DND-41 (cell line): ENCODE results near the gene OTOP3.

Experiments used
- ATAC-seq: fragments of 200-7000 bp; cut with Tn5 transposase; 3 replicates; pipeline ENCODE4 v1.9.1; 2021; ENCODE audit warnings: low read depth; ENCODE audit not compliant: insufficient read depth
- DNase-seq: peaks from one replicate; pipeline ENCODE4 v3.0.0-alpha.2; 2020
- H2AFZ ChIP-seq: 2 replicates; pipeline ENCODE4 v1.6.0; 2012; ENCODE audit warnings: low read depth, low read length
- H3K27ac ChIP-seq: 2 replicates; pipeline ENCODE4 v1.5.1; 2012; ENCODE audit warnings: low read length, inconsistent platforms
- H3K27me3 ChIP-seq: fragments of 200-600 bp; sonication (generic); 2 replicates; pipeline ENCODE4 v1.6.0; 2012; ENCODE audit warnings: low read length, mild to moderate bottlenecking, inconsistent platforms; ENCODE audit not compliant: insufficient read depth, poor library complexity
- H3K36me3 ChIP-seq: 2 replicates; pipeline ENCODE4 v1.5.1; 2012; ENCODE audit warnings: low read length, inconsistent platforms; ENCODE audit not compliant: insufficient read depth
- H3K4me1 ChIP-seq: 2 replicates; pipeline ENCODE4 v1.5.1; 2012; ENCODE audit warnings: mild to moderate bottlenecking, low read length; ENCODE audit not compliant: insufficient read depth
- H3K4me2 ChIP-seq: 2 replicates; pipeline ENCODE4 v1.6.0; 2012; ENCODE audit warnings: mild to moderate bottlenecking, moderate library complexity, low read length, inconsistent platforms; ENCODE audit not compliant: insufficient read depth
- H3K4me3 ChIP-seq, 2 experiments: fragments of 200-600 bp in 1 of 2; shearing (Covaris generic) in 1 of 2; 2 replicates each; pipeline ENCODE4 v1.5.1; 2012 to 2016; ENCODE audit warnings: inconsistent platforms in 2 of 2, low read length in 2 of 2, mild to moderate bottlenecking in 2 of 2, low read depth in 1 of 2, moderate library complexity in 1 of 2
- H3K79me2 ChIP-seq: 2 replicates; pipeline ENCODE4 v1.6.0; 2012; ENCODE audit warnings: low read length, inconsistent platforms; ENCODE audit not compliant: insufficient read depth
- H3K9ac ChIP-seq: 2 replicates; pipeline ENCODE4 v1.6.0; 2012; ENCODE audit warnings: low read depth, mild to moderate bottlenecking, inconsistent platforms, low read length, moderate library complexity
- H3K9me3 ChIP-seq: 2 replicates; pipeline ENCODE4 v1.5.1; 2012; ENCODE audit warnings: low read length, moderate library complexity, mild to moderate bottlenecking, inconsistent platforms; ENCODE audit not compliant: insufficient read depth, severe bottlenecking
- H4K20me1 ChIP-seq: 2 replicates; pipeline ENCODE4 v1.6.0; 2012; ENCODE audit warnings: low read length; ENCODE audit not compliant: insufficient read depth
- EZH2 ChIP-seq: IDR thresholded peaks from 3 replicates; pipeline ENCODE4 v1.6.1; 2012; ENCODE audit warnings: borderline replicate concordance, low read depth, mild to moderate bottlenecking, moderate library complexity, low read length, inconsistent platforms; ENCODE audit not compliant: severe bottlenecking
- TF ChIP-seq, protein P1 (sequence below): IDR thresholded peaks from 2 replicates; pipeline ENCODE4 v1.5.1; 2012; ENCODE audit warnings: borderline replicate concordance, low read length, moderate library complexity, mild to moderate bottlenecking; ENCODE audit not compliant: poor library complexity, severe bottlenecking; ENCODE audit errors: extremely low read depth

Gene OTOP3

DNA sequence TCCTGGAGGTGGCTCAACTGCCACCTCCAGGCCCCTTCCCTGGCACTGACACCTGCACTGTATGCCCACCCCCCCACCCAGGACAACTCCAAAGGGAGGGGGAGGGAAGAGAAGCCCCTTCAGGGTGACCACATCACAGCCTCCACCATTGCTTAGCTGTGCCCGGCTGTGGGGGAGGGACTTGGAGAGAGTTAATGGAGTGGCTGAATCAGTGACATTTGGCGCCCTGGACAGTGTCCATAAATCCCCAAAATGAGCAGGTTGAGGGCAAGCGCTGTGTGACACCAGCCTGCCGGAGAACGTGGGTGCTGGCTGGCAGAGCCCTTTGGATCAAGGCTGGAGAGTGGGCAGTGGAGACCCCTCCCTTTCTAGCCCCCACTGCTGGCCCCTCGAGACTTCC is 13.5 kb upstream of the OTOP3 start:
- Histone ChIP-seq H3K27me3 (peaks cover 12% of the 10 kb centered on the region), H3K4me1 (no peaks in the 10 kb centered on the region), H3K4me2 (no peak overlapping the region), H2AFZ (no peak overlapping the region), H3K9ac (no peak overlapping the region), H3K79me2 (no peaks in the 10 kb centered on the region), H4K20me1 (no peaks in the 10 kb centered on the region; the same call in 1 of the 2 replicates), H3K9me3 (no peaks in the 10 kb centered on the region), H3K27ac (no peak overlapping the region), H3K36me3 (no peaks in the 10 kb centered on the region), H3K4me3 (no peak overlapping the region)
- DNase-seq (no peak), ATAC-seq (no peak)
- TF ChIP-seq, protein P1, sequence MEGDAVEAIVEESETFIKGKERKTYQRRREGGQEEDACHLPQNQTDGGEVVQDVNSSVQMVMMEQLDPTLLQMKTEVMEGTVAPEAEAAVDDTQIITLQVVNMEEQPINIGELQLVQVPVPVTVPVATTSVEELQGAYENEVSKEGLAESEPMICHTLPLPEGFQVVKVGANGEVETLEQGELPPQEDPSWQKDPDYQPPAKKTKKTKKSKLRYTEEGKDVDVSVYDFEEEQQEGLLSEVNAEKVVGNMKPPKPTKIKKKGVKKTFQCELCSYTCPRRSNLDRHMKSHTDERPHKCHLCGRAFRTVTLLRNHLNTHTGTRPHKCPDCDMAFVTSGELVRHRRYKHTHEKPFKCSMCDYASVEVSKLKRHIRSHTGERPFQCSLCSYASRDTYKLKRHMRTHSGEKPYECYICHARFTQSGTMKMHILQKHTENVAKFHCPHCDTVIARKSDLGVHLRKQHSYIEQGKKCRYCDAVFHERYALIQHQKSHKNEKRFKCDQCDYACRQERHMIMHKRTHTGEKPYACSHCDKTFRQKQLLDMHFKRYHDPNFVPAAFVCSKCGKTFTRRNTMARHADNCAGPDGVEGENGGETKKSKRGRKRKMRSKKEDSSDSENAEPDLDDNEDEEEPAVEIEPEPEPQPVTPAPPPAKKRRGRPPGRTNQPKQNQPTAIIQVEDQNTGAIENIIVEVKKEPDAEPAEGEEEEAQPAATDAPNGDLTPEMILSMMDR, result no peak
- no peak for TF ChIP-seq EZH2

DNA sequence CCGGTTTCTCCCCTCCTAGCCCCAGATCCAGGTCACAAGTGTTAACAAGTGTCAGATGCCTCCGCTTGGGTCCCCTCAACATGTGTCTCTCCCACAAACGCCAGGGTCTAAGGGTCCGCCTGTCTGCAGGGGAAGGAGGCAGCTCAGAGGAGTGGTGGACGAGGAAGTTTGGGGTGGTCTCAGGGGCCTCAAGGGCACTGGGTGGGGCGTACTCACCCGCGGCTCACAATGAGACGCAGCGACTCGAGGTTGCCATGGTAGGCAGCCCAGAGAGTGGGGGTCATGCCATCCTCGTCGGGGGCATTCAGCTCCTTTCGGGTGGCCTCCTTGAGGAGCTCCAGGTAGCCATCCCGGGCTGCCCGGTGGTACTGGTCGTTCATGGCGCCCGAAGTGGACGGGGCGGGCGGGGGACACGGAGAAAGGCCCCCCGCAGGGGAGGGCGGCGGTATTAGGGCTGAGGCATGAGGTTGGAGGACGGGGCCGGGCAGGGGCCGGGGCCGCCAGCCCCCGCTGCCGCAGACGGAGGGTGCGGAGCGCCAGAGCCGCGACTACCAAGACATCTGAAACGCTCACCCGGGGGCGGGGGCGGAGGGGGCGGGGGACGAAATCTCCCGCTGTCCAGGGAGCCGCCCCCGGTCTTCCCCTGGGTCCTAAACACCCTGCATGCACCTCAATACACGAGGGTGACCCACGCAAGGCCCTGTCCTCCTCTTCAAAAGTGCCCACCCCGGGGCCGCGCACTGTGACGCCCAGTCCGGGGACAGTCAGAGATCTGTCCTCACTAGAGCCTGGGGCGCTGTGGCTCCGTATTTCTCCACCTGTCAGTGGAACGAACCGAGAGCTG is 12.8 kb upstream of the OTOP3 start, which contains the start of gene USH1G:
Gene USH1G (minus strand): TSS at position 562 of the 844 bp plus-strand sequence. CDS start 182 bp downstream, at position 380.
- no peak within 1 kb of the TSS for H2AFZ ChIP-seq
- H3K9ac ChIP-seq, result no peak within 1 kb of the TSS
- H3K27ac ChIP-seq, result no peak within 1 kb of the TSS
- H3K4me2 ChIP-seq, result no peak within 1 kb of the TSS
- H3K4me3 ChIP-seq, result no peak within 1 kb of the TSS
- DNase-seq (peak; percentile 15), ATAC-seq (peak; percentile 55; the same call in 2 of the 3 replicates)
- peaks cover 19% of the 10 kb centered on the region for H3K27me3 ChIP-seq
- no peaks in the 10 kb centered on the region for H3K79me2 ChIP-seq
- TF ChIP-seq, protein P1, result no peak
- TF ChIP-seq EZH2, result no peak
- no peaks in the 10 kb centered on the region for H3K36me3 ChIP-seq
- no peaks in the 10 kb centered on the region; the same call in 1 of the 2 replicates for H4K20me1 ChIP-seq
- H3K4me1 ChIP-seq, result no peaks in the 10 kb centered on the region
- no peaks in the 10 kb centered on the region for H3K9me3 ChIP-seq

DNA sequence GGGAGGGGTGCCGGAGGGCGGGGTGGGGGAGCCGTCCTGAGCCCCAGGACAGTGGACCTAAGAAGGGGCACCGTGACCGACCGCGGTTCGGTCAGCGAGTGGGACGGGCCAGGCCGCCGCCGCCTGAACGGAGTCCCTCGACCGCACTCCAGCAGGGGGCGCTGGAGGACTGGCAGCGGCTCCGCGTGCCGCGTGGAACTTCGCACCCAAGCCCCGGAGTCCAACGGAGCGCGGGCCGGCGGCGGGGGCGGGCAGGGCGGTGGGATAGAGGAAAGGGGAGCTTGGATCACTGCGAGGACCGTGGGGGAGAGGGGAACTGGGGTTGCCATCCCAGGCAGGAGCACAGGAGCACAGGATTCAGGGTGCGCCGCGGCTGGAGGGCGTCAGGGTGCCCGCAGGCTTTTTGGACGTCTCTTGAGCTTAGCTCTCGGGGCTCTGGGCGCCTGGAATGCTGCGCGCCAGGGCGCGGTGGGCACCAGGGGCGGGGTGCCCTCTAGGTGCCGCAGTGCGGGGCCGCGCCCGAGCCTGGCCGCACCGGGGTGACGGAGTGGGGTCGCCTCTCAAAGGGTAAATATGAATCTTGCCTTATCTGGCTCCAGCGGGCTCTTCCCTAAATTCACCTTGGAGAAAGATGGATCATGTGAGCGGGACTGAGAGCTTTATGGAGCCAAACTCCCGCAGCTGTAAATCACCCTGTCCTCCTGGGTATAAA is 12.0 kb upstream of the OTOP3 start:
- H3K36me3 ChIP-seq, result no peaks in the 10 kb centered on the region
- no peak overlapping the region for H3K9ac ChIP-seq
- no peak overlapping the region for H3K4me2 ChIP-seq
- H3K79me2 ChIP-seq, result no peaks in the 10 kb centered on the region
- ATAC-seq, result 0 out of 3 replicates have a peak, but pooled peaks have one; percentile 3
- no peaks in the 10 kb centered on the region; the same call in 1 of the 2 replicates for H4K20me1 ChIP-seq
- TF ChIP-seq, protein P1, result peak; percentile 46
- no peak for TF ChIP-seq EZH2
- H3K4me3 ChIP-seq, result no peak overlapping the region
- H3K27me3 ChIP-seq, result peaks cover 20% of the 10 kb centered on the region
- H3K4me1 ChIP-seq, result no peaks in the 10 kb centered on the region
- no peaks in the 10 kb centered on the region for H3K9me3 ChIP-seq
- H2AFZ ChIP-seq, result no peak overlapping the region
- DNase-seq, result no peak
- no peak overlapping the region for H3K27ac ChIP-seq
